HG03135 (cell line): Measurements from ENCODE around the gene MEMO1.

Experiments used
- ATAC-seq: cut with Tn5 transposase; IDR thresholded peaks from one replicate; pipeline ENCODE4 v1.9.1; 2021; ENCODE audit warnings: mild to moderate bottlenecking, moderate library complexity; ENCODE audit not compliant: unreplicated experiment

The MEMO1 gene

DNA sequence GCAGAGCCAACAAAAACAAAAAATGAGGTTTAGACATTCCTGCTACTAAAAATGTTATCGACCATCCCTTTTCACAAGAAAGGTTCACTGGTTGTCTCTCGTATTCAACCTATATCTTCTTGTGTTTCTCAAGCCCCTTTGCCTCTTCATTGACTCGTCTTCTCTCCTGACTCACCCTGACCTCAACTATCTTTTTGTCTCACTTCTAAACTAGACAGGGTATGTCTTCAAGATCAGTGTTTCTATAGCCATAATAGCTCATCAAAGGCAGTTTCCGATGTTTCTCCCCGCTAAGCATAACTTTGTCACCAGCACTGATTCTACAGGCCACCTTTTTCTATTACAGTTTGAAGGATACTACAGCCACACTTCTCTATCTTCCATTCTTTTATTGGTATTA is 178.4 kb downstream of the MEMO1 start:
- no peak for ATAC-seq

DNA sequence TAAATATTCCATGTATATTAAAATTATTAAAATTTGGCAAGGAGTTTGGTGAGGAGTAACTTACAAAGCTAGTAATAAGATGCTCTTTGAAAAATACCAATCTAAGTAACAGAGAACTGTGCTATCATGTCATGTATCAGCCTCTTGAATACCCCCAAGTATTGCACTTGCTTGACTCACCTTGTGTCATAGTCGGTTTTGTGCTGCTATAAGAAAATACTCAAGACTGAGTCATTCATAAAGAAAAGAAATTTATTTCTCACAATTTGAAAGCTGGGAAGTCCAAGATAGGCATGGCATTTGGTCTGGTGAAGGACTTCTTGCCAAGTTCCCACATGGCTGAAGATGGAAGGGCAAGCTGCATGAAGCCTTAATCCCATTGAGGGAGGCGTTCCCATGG is 179.2 kb downstream of the MEMO1 start:
- no peak for ATAC-seq

DNA sequence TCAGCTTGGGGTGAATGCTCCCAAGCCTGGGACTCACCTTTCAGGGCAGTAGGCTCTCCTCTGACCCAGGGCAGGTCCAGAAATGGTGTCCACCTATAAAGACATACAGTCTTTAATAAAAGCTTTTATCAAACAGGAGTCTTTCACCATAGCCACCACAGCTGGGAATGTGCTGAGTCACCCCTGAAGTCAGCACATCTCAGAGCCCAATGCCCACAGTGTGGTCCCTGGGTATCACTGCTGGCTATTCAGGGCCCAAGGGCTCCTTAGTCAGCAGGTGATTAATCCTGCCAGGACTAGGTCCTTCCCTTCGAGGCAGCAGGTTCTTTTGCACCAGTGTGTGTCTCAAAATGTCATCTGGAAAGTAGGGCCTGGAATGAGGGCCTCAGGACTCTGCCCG is 181.9 kb downstream of the MEMO1 start:
- no peak for ATAC-seq

DNA sequence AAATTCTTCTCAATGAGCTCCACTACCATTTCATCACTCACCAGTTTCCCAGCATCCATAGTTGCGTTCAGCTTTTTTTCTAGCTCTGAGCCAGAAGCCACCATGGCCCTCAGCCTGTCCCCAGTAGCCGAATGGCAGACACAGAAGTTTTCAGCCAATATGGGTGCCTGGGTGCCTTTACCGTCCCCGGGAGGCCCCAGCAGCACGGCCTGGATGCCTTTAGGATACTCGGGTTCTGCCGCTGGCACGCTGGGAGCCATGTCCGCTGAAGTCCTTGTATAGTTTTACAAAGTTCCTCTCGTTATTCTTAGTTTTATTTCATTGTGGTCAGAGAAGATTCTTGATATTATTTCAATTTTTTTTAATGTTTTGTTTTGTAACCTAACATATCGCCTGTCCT is 187.2 kb downstream of the MEMO1 start:
- ATAC-seq, result no peak

DNA sequence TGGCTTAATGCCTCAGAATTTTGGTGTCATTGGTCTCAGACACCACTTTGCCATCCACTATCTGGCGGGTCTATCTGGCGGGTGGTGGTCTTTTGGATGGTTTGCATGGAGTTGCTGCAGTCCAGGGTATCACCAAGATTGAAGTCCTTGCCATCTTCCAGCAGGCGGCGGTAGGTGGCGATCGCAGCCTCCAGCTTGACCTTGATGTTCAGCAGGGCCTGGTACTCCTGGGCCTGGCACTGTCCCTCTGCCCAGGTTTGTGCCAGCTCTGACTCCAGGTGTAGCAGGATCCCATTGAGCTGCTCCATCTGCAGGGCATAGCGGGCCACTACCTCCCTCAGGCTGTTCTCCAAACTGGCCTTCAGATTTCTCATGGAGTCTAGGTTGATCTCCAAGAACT is 188.2 kb downstream of the MEMO1 start:
- no peak for ATAC-seq
